Activated CD4-positive, CD25-positive, alpha-beta regulatory T cell treated with anti-CD3 and anti-CD28 coated beads, Interleukin-2, amount 50 U/mL, for 72 hours (primary cell): ENCODE results near the gene FGF1.

Experiments
- DNase-seq: peaks from one replicate; pipeline ENCODE4 v3.0.0; 2021

The FGF1 gene

GRCh38 chr5:142696379-142696778, 10.5 kb upstream of the FGF1 start:
- DNase-seq: no peak

GRCh38 chr5:142694092-142694856, 8.4 kb upstream of the FGF1 start:
- DNase-seq: no peak

GRCh38 chr5:142692321-142692894, 6.5 kb upstream of the FGF1 start:
- DNase-seq: no peak

- DNase-seq: no peak
Measured at GRCh38 chr5:142690667-142691066, 4.8 kb upstream of the FGF1 start.

- no peak for DNase-seq
Measured at GRCh38 chr5:142689081-142689480, 3.2 kb upstream of the FGF1 start.

GRCh38 chr5:142688281-142688989, 2.5 kb upstream of the FGF1 start:
- no peak for DNase-seq

- DNase-seq: no peak
Measured at GRCh38 chr5:142686968-142687367, 1.1 kb upstream of the FGF1 start.

- no peak for DNase-seq
Measured at GRCh38 chr5:142686210-142686734, 382 bp upstream of the FGF1 start.

GRCh38 chr5:142684508-142685041, 1.3 kb downstream of the FGF1 start:
- DNase-seq: no peak

GRCh38 chr5:142683881-142684505, 1.9 kb downstream of the FGF1 start:
- no peak for DNase-seq

GRCh38 chr5:142683116-142683515, 2.8 kb downstream of the FGF1 start:
- DNase-seq: no peak

- DNase-seq: no peak
Measured at GRCh38 chr5:142680605-142681259, 5.2 kb downstream of the FGF1 start.

- DNase-seq: no peak
Measured at GRCh38 chr5:142679744-142680143, 6.1 kb downstream of the FGF1 start.

GRCh38 chr5:142678529-142678928, 7.4 kb downstream of the FGF1 start:
- no peak for DNase-seq

- no peak for DNase-seq
Measured at GRCh38 chr5:142677198-142677597, 8.7 kb downstream of the FGF1 start.

- no peak for DNase-seq
Measured at GRCh38 chr5:142676318-142676717, 9.6 kb downstream of the FGF1 start.

- DNase-seq: no peak
Measured at GRCh38 chr5:142674531-142675469, 11.1 kb downstream of the FGF1 start.

GRCh38 chr5:142671801-142672200, 14.1 kb downstream of the FGF1 start:
- no peak for DNase-seq

GRCh38 chr5:142671266-142671665, 14.6 kb downstream of the FGF1 start:
- DNase-seq: no peak

GRCh38 chr5:142670804-142671203, 15.1 kb downstream of the FGF1 start:
- DNase-seq: no peak

GRCh38 chr5:142669477-142669876, 16.4 kb downstream of the FGF1 start:
- no peak for DNase-seq
